IMR-90 (cell line): ENCODE results near the gene PPP1R27. TPM values are rescaled to one million over a fixed set of nuclear protein-coding genes. Genes with fewer than 3 reads are reported as not detected.

Experiments
- ATAC-seq: fragments of 200-7000 bp; cut with Tn5 transposase; 2 replicates; pipeline ENCODE4 v1.9.1; 2020; ENCODE audit warnings: low read depth, mild to moderate bottlenecking, moderate library complexity
- BruUV-seq: library from RNA; stranded (reverse); fragments of 400-500 nt; replicated peaks from 2 replicates; lab custom pipeline; 2021; lab: Mats Ljungman, UMichigan
- CTCF ChIA-PET: fragments of 300-600 bp; formaldehyde crosslinking; extraction: SDS; loops from one replicate; lab custom pipeline; 2021; ENCODE audit warnings: antibody characterized with exemption; lab: Yijun Ruan, JAX
- POLR2A ChIA-PET: fragments of 300-600 bp; sonication (Branson Sonifier 250); formaldehyde crosslinking; loops from one replicate; lab custom pipeline; 2022; ENCODE audit warnings: antibody characterized with exemption; ENCODE audit not compliant: unreplicated experiment; lab: Charles Lee
- DNase-seq: peaks from one replicate; pipeline ENCODE4 v3.0.0; 2013
- H2AFZ ChIP-seq: replicated peaks from 2 replicates; pipeline ENCODE3; 2013; ENCODE audit warnings: low read length, mild to moderate bottlenecking; ENCODE audit not compliant: poor library complexity
- H2AK5ac ChIP-seq: 2 replicates; pipeline ENCODE4 v1.6.1; 2013; ENCODE audit warnings: low read depth, low read length, inconsistent platforms
- H2AK9ac ChIP-seq: replicated peaks from 2 replicates; pipeline ENCODE3; 2013; ENCODE audit warnings: mild to moderate bottlenecking, low read depth, low read length, moderate library complexity; ENCODE audit not compliant: poor library complexity
- H2BK120ac ChIP-seq: 2 replicates; pipeline ENCODE4 v1.6.1; 2013; ENCODE audit warnings: low read depth, low read length, inconsistent platforms
- H2BK15ac ChIP-seq: 3 replicates; pipeline ENCODE4 v1.6.1; 2013; ENCODE audit warnings: low read depth, low read length, inconsistent platforms
- H2BK20ac ChIP-seq: 2 replicates; pipeline ENCODE4 v1.6.1; 2013; ENCODE audit warnings: low read depth, mild to moderate bottlenecking, inconsistent platforms, low read length, moderate library complexity
- H2BK5ac ChIP-seq: 2 replicates; pipeline ENCODE4 v1.6.1; 2013; ENCODE audit warnings: mild to moderate bottlenecking, low read depth, low read length, inconsistent platforms; ENCODE audit not compliant: poor library complexity, severe bottlenecking
- H3K14ac ChIP-seq: replicated peaks from 2 replicates; pipeline ENCODE4 v1.6.1; 2013; ENCODE audit warnings: low read depth, low read length, inconsistent platforms
- H3K18ac ChIP-seq: 2 replicates; pipeline ENCODE4 v1.6.1; 2013; ENCODE audit warnings: low read depth, low read length, control low read depth
- H3K23ac ChIP-seq: 2 replicates; pipeline ENCODE4 v1.6.1; 2013; ENCODE audit warnings: low read depth, low read length, inconsistent platforms
- H3K27ac ChIP-seq: 2 replicates; pipeline ENCODE4 v1.5.1; 2013; ENCODE audit warnings: mild to moderate bottlenecking, control low read depth, low read length; ENCODE audit not compliant: insufficient read depth
- H3K27me3 ChIP-seq: 2 replicates; pipeline ENCODE4 v1.6.1; 2013; ENCODE audit warnings: low read length; ENCODE audit not compliant: control insufficient read depth, insufficient read depth
- H3K36me3 ChIP-seq: 2 replicates; pipeline ENCODE4 v1.6.1; 2013; ENCODE audit warnings: low read length, mixed read lengths; ENCODE audit not compliant: control insufficient read depth, insufficient read depth
- H3K4ac ChIP-seq: 2 replicates; pipeline ENCODE4 v1.6.1; 2013; ENCODE audit warnings: low read depth, low read length, inconsistent platforms
- H3K4me1 ChIP-seq: 2 replicates; pipeline ENCODE4 v1.6.1; 2013; ENCODE audit warnings: low read length, mixed read lengths; ENCODE audit not compliant: control insufficient read depth, insufficient read depth
- H3K4me2 ChIP-seq: 2 replicates; pipeline ENCODE4 v1.6.1; 2013; ENCODE audit warnings: low read depth, mild to moderate bottlenecking, control low read depth, low read length, moderate library complexity
- H3K4me3 ChIP-seq: 2 replicates; pipeline ENCODE4 v1.5.1; 2013; ENCODE audit warnings: low read depth, mild to moderate bottlenecking, control low read depth, low read length, moderate library complexity; ENCODE audit not compliant: insufficient read depth
- H3K56ac ChIP-seq: 2 replicates; pipeline ENCODE4 v1.6.1; 2013; ENCODE audit warnings: low read length, inconsistent platforms; ENCODE audit not compliant: insufficient read depth; ENCODE audit errors: extremely low read depth
- H3K79me1 ChIP-seq, 2 experiments: 2 replicates each; pipeline ENCODE4 v1.6.1; 2013; ENCODE audit warnings: low read length in 2 of 2, inconsistent platforms in 1 of 2, low read depth in 1 of 2
- H3K9ac ChIP-seq: 2 replicates; pipeline ENCODE4 v1.6.1; 2013; ENCODE audit warnings: low read depth, low read length, control low read depth
- H3K9me1 ChIP-seq: 2 replicates; pipeline ENCODE4 v1.6.1; 2013; ENCODE audit warnings: low read length, inconsistent platforms; ENCODE audit not compliant: insufficient read depth
- H3K9me3 ChIP-seq: 2 replicates; pipeline ENCODE4 v1.6.1; 2013; ENCODE audit warnings: low read length; ENCODE audit not compliant: control insufficient read depth, insufficient read depth
- H4K20me1 ChIP-seq: 2 replicates; pipeline ENCODE4 v1.6.1; 2013; ENCODE audit warnings: low read length, inconsistent platforms; ENCODE audit not compliant: insufficient read depth
- H4K5ac ChIP-seq: 2 replicates; pipeline ENCODE4 v1.6.1; 2013; ENCODE audit warnings: mild to moderate bottlenecking, low read depth, low read length, control low read depth
- H4K8ac ChIP-seq, 2 experiments: 2 replicates each; pipeline ENCODE4 v1.6.1; 2013; ENCODE audit warnings: low read depth in 2 of 2, low read length in 2 of 2, control low read depth in 1 of 2, inconsistent platforms in 1 of 2
- H4K91ac ChIP-seq: 2 replicates; pipeline ENCODE4 v1.6.1; 2013; ENCODE audit warnings: low read depth, low read length, inconsistent platforms; ENCODE audit not compliant: insufficient read depth
- CEBPB ChIP-seq: IDR thresholded peaks from 2 replicates; pipeline ENCODE4 v1.6.1; 2012; ENCODE audit warnings: low read depth, low read length, improper control_type of control experiment
- CHD1 ChIP-seq: IDR thresholded peaks from 2 replicates; pipeline ENCODE4 v1.6.1; 2012; ENCODE audit warnings: low read depth, low read length, improper control_type of control experiment
- POLR2A ChIP-seq: IDR thresholded peaks from 2 replicates; pipeline ENCODE4 v1.6.1; 2012; ENCODE audit warnings: mild to moderate bottlenecking, low read depth, low read length
- RCOR1 ChIP-seq: IDR thresholded peaks from 2 replicates; pipeline ENCODE4 v1.6.1; 2012; ENCODE audit warnings: mild to moderate bottlenecking, low read length, improper control_type of control experiment; ENCODE audit not compliant: insufficient replicate concordance
- USF2 ChIP-seq: fragments of 150-350 bp; IDR thresholded peaks from 2 replicates; pipeline ENCODE4 v1.6.1; 2017; ENCODE audit warnings: mild to moderate bottlenecking, antibody characterized with exemption, low read length, low read depth
- WGBS, 2 experiments: methylation state at CpG; one replicate each; pipeline versions ENCODE4 v1.1.5 to v1.1.7; 2013; ENCODE audit warnings: missing lambda C conversion rate in 2 of 2; ENCODE audit not compliant: insufficient read length in 1 of 2; ENCODE audit errors: extremely low coverage in 2 of 2; 5-methylcytosine and 5-hydroxymethylcytosine counted together
- dilution Hi-C: fragments of 300-500 bp; cut with HindIII; formaldehyde crosslinking; loops from one replicate; pipeline ENCODE4 v1.14.3; 2018; ENCODE audit warnings: low sequenced_read_pairs; ENCODE audit not compliant: unreplicated experiment
- in situ Hi-C: fragments of 300-500 bp; cut with MboI; formaldehyde crosslinking; loops from 3 replicates; pipeline ENCODE4 v1.14.3; 2019; ENCODE audit warnings: low sequenced_read_pairs, inconsistent platforms, mixed read lengths
- intact Hi-C: fragments of 100-400 bp; cut with micrococcal nuclease; formaldehyde crosslinking; loops from 2 replicates; pipeline ENCODE4 v1.10.0; 2022
- polyA plus RNA-seq, 3 experiments: library from polyadenylated mRNA; depleted of rRNA; stranded (reverse); fragments of >200 nt; gene quantifications; 2 replicates each; pipeline ENCODE4 v1.2.3, GENCODE V29; 2012; ENCODE audit warnings: low replicate concordance in 1 of 3
- total RNA-seq: library from RNA; depleted of rRNA; stranded (reverse); fragments of >200 nt; gene quantifications from 2 replicates; pipeline ENCODE4 v1.2.3, GENCODE V29; 2012

The PPP1R27 gene
- total and polyA plus RNA-seq, 2 of the 4 experiments (the other 2 are of a cell fraction), result 0.21 TPM; not detected in 1

DNA sequence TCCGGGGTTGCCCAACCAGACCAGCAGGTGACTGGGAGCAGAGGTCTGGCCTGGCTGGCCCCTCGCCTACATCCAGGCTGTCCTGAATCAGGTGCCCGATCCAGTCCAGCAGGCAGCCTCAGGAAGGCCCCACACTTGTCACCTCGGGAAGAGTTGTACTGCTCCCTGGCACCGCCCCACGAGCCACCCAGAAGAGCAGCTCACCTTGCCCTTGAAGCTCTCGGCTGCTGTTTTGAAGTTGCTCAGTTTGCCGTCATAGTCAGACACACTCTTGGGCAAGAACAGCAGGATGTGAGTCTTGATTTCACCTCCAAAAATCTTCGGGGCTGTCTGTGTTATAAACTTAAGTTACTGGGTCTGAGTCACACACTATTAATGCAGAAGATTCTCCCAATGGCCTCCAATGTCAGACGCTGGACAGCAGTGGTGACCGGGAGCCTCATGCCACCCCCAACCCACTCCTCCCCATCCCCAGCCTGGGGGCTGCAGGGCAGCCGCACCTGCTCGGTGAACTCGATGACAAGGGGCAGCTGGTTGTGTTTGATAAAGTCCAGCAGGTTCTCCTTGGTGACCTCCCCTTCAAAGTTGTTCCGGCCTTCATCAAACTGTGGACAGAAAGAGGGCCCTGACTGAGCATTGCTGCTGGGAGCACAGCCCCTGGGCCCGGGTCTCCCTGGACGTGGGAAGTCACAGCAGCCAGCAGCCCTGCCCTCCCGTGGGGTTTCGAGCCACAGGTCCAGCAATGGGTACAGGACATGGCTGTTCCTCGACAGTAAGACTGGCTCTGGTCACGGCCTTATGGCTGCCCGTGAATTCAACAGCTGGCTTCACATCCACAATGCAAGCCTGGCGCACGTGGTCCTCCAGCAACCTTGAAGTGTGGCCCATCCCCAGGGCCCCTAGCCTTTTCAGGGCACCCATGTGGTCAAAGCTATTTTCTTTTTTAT is 12.2 kb upstream of the PPP1R27 start (continued):
- TF ChIP-seq RCOR1 (no peak), CHD1 (no peak)

DNA sequence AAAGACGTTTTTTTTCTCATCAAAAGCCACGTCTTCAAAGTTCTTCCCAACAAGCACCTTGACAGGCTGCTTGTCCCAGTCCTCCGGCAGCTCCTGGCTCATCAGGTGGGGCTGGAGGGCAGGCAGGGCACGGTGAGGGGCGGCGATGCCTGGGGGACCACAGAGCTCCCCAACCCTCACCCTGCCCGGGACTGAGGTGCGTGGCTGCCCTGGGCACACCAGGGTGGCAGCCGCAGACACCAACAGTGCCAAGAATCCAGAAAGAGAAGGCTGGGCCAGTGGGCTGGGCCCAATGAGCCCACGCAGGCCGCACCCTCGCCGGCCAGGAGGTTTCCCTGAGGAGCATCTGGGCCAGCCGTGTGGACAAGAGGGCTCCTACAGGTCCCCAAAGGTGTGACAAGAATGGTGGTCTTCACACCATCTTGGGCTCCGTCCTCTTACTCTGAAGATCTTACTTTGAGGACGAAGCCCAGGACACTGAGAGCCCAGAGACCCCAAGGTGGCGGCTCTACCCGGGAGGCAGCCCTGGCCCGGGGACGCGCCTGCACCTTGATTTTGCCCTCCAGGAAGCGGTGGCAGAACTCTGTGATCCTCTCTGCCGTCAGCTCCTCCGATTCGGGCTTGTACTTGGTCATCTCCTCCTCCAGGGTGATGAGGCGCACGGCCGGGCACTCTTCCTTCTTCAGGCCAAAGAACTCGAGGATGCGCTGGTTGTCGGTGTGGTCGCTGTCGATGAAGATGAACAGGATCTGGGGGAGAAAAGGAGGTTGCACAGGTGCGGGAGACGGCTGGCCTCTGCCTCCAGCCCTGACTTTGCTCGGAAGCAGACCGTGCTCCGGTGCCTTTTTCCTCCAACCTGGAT is 11.3 kb upstream of the PPP1R27 start:
- H3K4me1 ChIP-seq, result no peaks in the 10 kb centered on the region
- intact Hi-C loops, result no loop called here
- peaks cover 50% of the 10 kb centered on the region for H4K20me1 ChIP-seq

More for the DNA sequence above, 11.3 kb upstream of the PPP1R27 start:
- Histone ChIP-seq H4K91ac (no peak overlapping the region), H2BK5ac (no peak overlapping the region), H3K27ac (no peak overlapping the region), H3K79me1 (peaks cover 6 to 43% of the 10 kb centered on the region in 2 experiments), H3K14ac (no peak overlapping the region), H4K5ac (no peak overlapping the region), H2BK20ac (no peak overlapping the region), H4K8ac (no peak overlapping the region), H3K4me3 (no peak overlapping the region), H3K36me3 (peaks cover 65% of the 10 kb centered on the region), H3K56ac (no peak overlapping the region), H2AK9ac (peak overlapping the region; percentile 23), H3K4ac (no peak overlapping the region), H2BK15ac (no peak overlapping the region), H3K27me3 (no peaks in the 10 kb centered on the region), H3K23ac (no peak overlapping the region), H3K18ac (no peak overlapping the region), H2BK120ac (no peak overlapping the region), H3K4me2 (no peak overlapping the region), H2AFZ (no peak overlapping the region), H3K9ac (no peak overlapping the region), H2AK5ac (no peak overlapping the region), H3K9me1 (no peaks in the 10 kb centered on the region), H3K9me3 (no peaks in the 10 kb centered on the region)
- in situ Hi-C loops (no loop called here), dilution Hi-C loops (no loop called here)
- DNase-seq (no peak), ATAC-seq (no peak)
- TF ChIP-seq CHD1, result no peak
- no peak for TF ChIP-seq USF2
- TF ChIP-seq POLR2A, result peak; percentile 31; the same call in 1 of the 2 replicates
- no peak for TF ChIP-seq CEBPB
- POLR2A ChIA-PET, result interaction anchor here (1.0 kb wide), 1 partner anchor 9 kb away, joined by 3 read pairs; no protein-coding TSS in a partner anchor
- 98% methylated on average over 23 of the region's 38 CpGs; no CpG with 5 or more reads in 1 of the 2 experiments for WGBS, 2 experiments
- CTCF ChIA-PET, result no interaction called here
- TSS peak; percentile 24 for BruUV-seq
